IMR-90 (cell line): ENCODE measurements around the gene FUBP3. TPM values are rescaled to one million over a fixed set of nuclear protein-coding genes. Genes with fewer than 3 reads are reported as not detected.

Experiments
- ATAC-seq: fragments of 200-7000 bp; cut with Tn5 transposase; 2 replicates; pipeline ENCODE4 v1.9.1; 2020; ENCODE audit warnings: low read depth, mild to moderate bottlenecking, moderate library complexity
- BruUV-seq: library from RNA; stranded (reverse); fragments of 400-500 nt; replicated peaks from 2 replicates; lab custom pipeline; 2021; lab: Mats Ljungman, UMichigan
- CTCF ChIA-PET: fragments of 300-600 bp; formaldehyde crosslinking; extraction: SDS; loops from one replicate; lab custom pipeline; 2021; ENCODE audit warnings: antibody characterized with exemption; lab: Yijun Ruan, JAX
- POLR2A ChIA-PET: fragments of 300-600 bp; sonication (Branson Sonifier 250); formaldehyde crosslinking; loops from one replicate; lab custom pipeline; 2022; ENCODE audit warnings: antibody characterized with exemption; ENCODE audit not compliant: unreplicated experiment; lab: Charles Lee
- DNase-seq: peaks from one replicate; pipeline ENCODE4 v3.0.0; 2013
- H2AFZ ChIP-seq: replicated peaks from 2 replicates; pipeline ENCODE3; 2013; ENCODE audit warnings: low read length, mild to moderate bottlenecking; ENCODE audit not compliant: poor library complexity
- H2AK5ac ChIP-seq: 2 replicates; pipeline ENCODE4 v1.6.1; 2013; ENCODE audit warnings: low read depth, low read length, inconsistent platforms
- H2AK9ac ChIP-seq: replicated peaks from 2 replicates; pipeline ENCODE3; 2013; ENCODE audit warnings: mild to moderate bottlenecking, low read depth, low read length, moderate library complexity; ENCODE audit not compliant: poor library complexity
- H2BK120ac ChIP-seq: 2 replicates; pipeline ENCODE4 v1.6.1; 2013; ENCODE audit warnings: low read depth, low read length, inconsistent platforms
- H2BK15ac ChIP-seq: 3 replicates; pipeline ENCODE4 v1.6.1; 2013; ENCODE audit warnings: low read depth, low read length, inconsistent platforms
- H2BK20ac ChIP-seq: 2 replicates; pipeline ENCODE4 v1.6.1; 2013; ENCODE audit warnings: low read depth, mild to moderate bottlenecking, inconsistent platforms, low read length, moderate library complexity
- H2BK5ac ChIP-seq: 2 replicates; pipeline ENCODE4 v1.6.1; 2013; ENCODE audit warnings: mild to moderate bottlenecking, low read depth, low read length, inconsistent platforms; ENCODE audit not compliant: poor library complexity, severe bottlenecking
- H3K14ac ChIP-seq: replicated peaks from 2 replicates; pipeline ENCODE4 v1.6.1; 2013; ENCODE audit warnings: low read depth, low read length, inconsistent platforms
- H3K18ac ChIP-seq: 2 replicates; pipeline ENCODE4 v1.6.1; 2013; ENCODE audit warnings: low read depth, low read length, control low read depth
- H3K23ac ChIP-seq: 2 replicates; pipeline ENCODE4 v1.6.1; 2013; ENCODE audit warnings: low read depth, low read length, inconsistent platforms
- H3K27ac ChIP-seq: 2 replicates; pipeline ENCODE4 v1.5.1; 2013; ENCODE audit warnings: mild to moderate bottlenecking, control low read depth, low read length; ENCODE audit not compliant: insufficient read depth
- H3K27me3 ChIP-seq: 2 replicates; pipeline ENCODE4 v1.6.1; 2013; ENCODE audit warnings: low read length; ENCODE audit not compliant: control insufficient read depth, insufficient read depth
- H3K36me3 ChIP-seq: 2 replicates; pipeline ENCODE4 v1.6.1; 2013; ENCODE audit warnings: low read length, mixed read lengths; ENCODE audit not compliant: control insufficient read depth, insufficient read depth
- H3K4ac ChIP-seq: 2 replicates; pipeline ENCODE4 v1.6.1; 2013; ENCODE audit warnings: low read depth, low read length, inconsistent platforms
- H3K4me1 ChIP-seq: 2 replicates; pipeline ENCODE4 v1.6.1; 2013; ENCODE audit warnings: low read length, mixed read lengths; ENCODE audit not compliant: control insufficient read depth, insufficient read depth
- H3K4me2 ChIP-seq: 2 replicates; pipeline ENCODE4 v1.6.1; 2013; ENCODE audit warnings: low read depth, mild to moderate bottlenecking, control low read depth, low read length, moderate library complexity
- H3K4me3 ChIP-seq: 2 replicates; pipeline ENCODE4 v1.5.1; 2013; ENCODE audit warnings: low read depth, mild to moderate bottlenecking, control low read depth, low read length, moderate library complexity; ENCODE audit not compliant: insufficient read depth
- H3K56ac ChIP-seq: 2 replicates; pipeline ENCODE4 v1.6.1; 2013; ENCODE audit warnings: low read length, inconsistent platforms; ENCODE audit not compliant: insufficient read depth; ENCODE audit errors: extremely low read depth
- H3K79me1 ChIP-seq, 2 experiments: 2 replicates each; pipeline ENCODE4 v1.6.1; 2013; ENCODE audit warnings: low read length in 2 of 2, inconsistent platforms in 1 of 2, low read depth in 1 of 2
- H3K9ac ChIP-seq: 2 replicates; pipeline ENCODE4 v1.6.1; 2013; ENCODE audit warnings: low read depth, low read length, control low read depth
- H3K9me1 ChIP-seq: 2 replicates; pipeline ENCODE4 v1.6.1; 2013; ENCODE audit warnings: low read length, inconsistent platforms; ENCODE audit not compliant: insufficient read depth
- H3K9me3 ChIP-seq: 2 replicates; pipeline ENCODE4 v1.6.1; 2013; ENCODE audit warnings: low read length; ENCODE audit not compliant: control insufficient read depth, insufficient read depth
- H4K20me1 ChIP-seq: 2 replicates; pipeline ENCODE4 v1.6.1; 2013; ENCODE audit warnings: low read length, inconsistent platforms; ENCODE audit not compliant: insufficient read depth
- H4K5ac ChIP-seq: 2 replicates; pipeline ENCODE4 v1.6.1; 2013; ENCODE audit warnings: mild to moderate bottlenecking, low read depth, low read length, control low read depth
- H4K8ac ChIP-seq, 2 experiments: 2 replicates each; pipeline ENCODE4 v1.6.1; 2013; ENCODE audit warnings: low read depth in 2 of 2, low read length in 2 of 2, control low read depth in 1 of 2, inconsistent platforms in 1 of 2
- H4K91ac ChIP-seq: 2 replicates; pipeline ENCODE4 v1.6.1; 2013; ENCODE audit warnings: low read depth, low read length, inconsistent platforms; ENCODE audit not compliant: insufficient read depth
- ELK1 ChIP-seq: fragments of 150-350 bp; IDR thresholded peaks from 2 replicates; pipeline ENCODE4 v1.6.1; 2016; ENCODE audit warnings: low read depth, mild to moderate bottlenecking, low read length, moderate library complexity, borderline replicate concordance
- MAZ ChIP-seq: IDR thresholded peaks from 2 replicates; pipeline ENCODE4 v1.6.1; 2012; ENCODE audit warnings: low read depth, mild to moderate bottlenecking, low read length, improper control_type of control experiment, moderate library complexity, borderline replicate concordance
- WGBS, 2 experiments: methylation state at CpG; one replicate each; pipeline versions ENCODE4 v1.1.5 to v1.1.7; 2013; ENCODE audit warnings: missing lambda C conversion rate in 2 of 2; ENCODE audit not compliant: insufficient read length in 1 of 2; ENCODE audit errors: extremely low coverage in 2 of 2; 5-methylcytosine and 5-hydroxymethylcytosine counted together
- dilution Hi-C: fragments of 300-500 bp; cut with HindIII; formaldehyde crosslinking; loops from one replicate; pipeline ENCODE4 v1.14.3; 2018; ENCODE audit warnings: low sequenced_read_pairs; ENCODE audit not compliant: unreplicated experiment
- in situ Hi-C: fragments of 300-500 bp; cut with MboI; formaldehyde crosslinking; loops from 3 replicates; pipeline ENCODE4 v1.14.3; 2019; ENCODE audit warnings: low sequenced_read_pairs, inconsistent platforms, mixed read lengths
- intact Hi-C: fragments of 100-400 bp; cut with micrococcal nuclease; formaldehyde crosslinking; loops from 2 replicates; pipeline ENCODE4 v1.10.0; 2022
- polyA plus RNA-seq, 3 experiments: library from polyadenylated mRNA; depleted of rRNA; stranded (reverse); fragments of >200 nt; gene quantifications; 2 replicates each; pipeline ENCODE4 v1.2.3, GENCODE V29; 2012; ENCODE audit warnings: low replicate concordance in 1 of 3
- total RNA-seq: library from RNA; depleted of rRNA; stranded (reverse); fragments of >200 nt; gene quantifications from 2 replicates; pipeline ENCODE4 v1.2.3, GENCODE V29; 2012

The FUBP3 gene
- total and polyA plus RNA-seq, 2 of the 4 experiments (the other 2 are of a cell fraction) = 32.3 to 50.1 TPM

DNA sequence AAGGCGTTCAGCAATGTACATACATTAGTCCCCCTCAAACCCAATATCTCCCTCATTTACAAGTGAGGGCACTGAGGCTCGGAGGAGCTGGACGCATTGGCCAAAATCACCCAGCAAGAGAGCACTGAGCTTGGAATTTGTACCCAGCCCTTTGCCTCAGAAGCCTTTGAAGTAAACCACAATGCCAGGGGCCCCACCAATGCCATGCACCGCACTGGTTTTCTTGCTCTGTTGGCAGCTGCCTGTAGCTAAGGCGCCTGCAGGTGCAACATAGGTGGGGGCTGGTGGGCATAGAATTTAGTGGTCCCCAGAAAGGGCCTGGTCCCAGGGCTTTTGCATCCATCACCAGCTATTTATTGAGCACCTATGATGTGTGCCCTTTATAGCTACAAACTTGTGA is 37.3 kb upstream of the FUBP3 start:
- Histone ChIP-seq H3K23ac (no peak overlapping the region), H2BK5ac (no peak overlapping the region), H3K79me1 (no peaks in the 10 kb centered on the region), H3K4ac (no peak overlapping the region), H4K20me1 (no peaks in the 10 kb centered on the region), H4K91ac (no peak overlapping the region), H2AK9ac (no peak overlapping the region), H3K9me1 (peaks cover under 1% of the 10 kb centered on the region; the same call in 1 of the 2 replicates), H3K36me3 (no peaks in the 10 kb centered on the region), H3K27ac (no peak overlapping the region), H3K4me2 (no peak overlapping the region), H2AFZ (no peak overlapping the region), H2AK5ac (no peak overlapping the region), H4K8ac (no peak overlapping the region), H3K18ac (no peak overlapping the region), H2BK20ac (no peak overlapping the region), H4K5ac (no peak overlapping the region), H3K14ac (no peak overlapping the region), H3K9ac (no peak overlapping the region), H3K4me3 (no peak overlapping the region), H3K9me3 (no peaks in the 10 kb centered on the region), H3K4me1 (no peaks in the 10 kb centered on the region), H2BK15ac (no peak overlapping the region), H3K27me3 (peaks cover 60% of the 10 kb centered on the region), H2BK120ac (no peak overlapping the region), H3K56ac (no peak overlapping the region)
- no peak for ATAC-seq
- CTCF ChIA-PET = no interaction called here
- intact Hi-C loops (no loop called here), in situ Hi-C loops (no loop called here), dilution Hi-C loops (no loop called here)
- no CpG with 5 or more reads among the region's 5 CpGs for WGBS, 2 experiments
- BruUV-seq = no TSS peak
- TF ChIP-seq ELK1 = no peak
- no peak for TF ChIP-seq MAZ
- no peak for DNase-seq
- POLR2A ChIA-PET = interaction anchor here (0.5 kb wide), 1 partner anchor 124 kb away, joined by 3 read pairs; no protein-coding TSS in a partner anchor
